ENCODE results near the gene AGAP1.

DNA sequence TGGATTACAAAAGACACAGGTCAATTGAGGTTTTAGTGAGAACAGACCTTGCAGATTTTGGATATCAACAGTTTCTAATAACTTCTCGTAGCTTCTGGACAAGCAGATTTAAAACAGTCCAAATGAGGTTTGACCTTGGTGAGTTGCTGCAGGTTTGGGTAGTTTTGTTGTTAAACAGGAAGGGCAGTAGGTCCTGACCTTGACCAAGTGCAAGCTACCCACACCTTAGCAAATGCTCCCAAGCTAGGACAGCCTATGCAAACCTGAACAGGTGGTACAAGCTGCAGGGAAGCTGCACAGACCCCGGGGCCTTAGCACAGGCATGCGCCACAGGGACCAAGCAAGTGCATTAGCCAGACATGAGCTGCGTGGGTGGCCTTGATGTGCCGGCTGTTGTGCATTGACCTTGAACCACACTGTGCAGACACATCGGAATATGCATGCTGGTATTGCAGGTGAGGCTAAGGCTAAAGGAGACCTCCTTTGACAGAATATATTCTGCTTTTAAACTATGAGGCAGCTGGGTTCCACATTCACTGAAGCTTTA lies 40.2 kb upstream of the AGAP1 start:
- no peak for TF ChIP-seq POLR2A (IDR thresholded peaks at IDR 0.05)
- TF ChIP-seq, protein P1, sequence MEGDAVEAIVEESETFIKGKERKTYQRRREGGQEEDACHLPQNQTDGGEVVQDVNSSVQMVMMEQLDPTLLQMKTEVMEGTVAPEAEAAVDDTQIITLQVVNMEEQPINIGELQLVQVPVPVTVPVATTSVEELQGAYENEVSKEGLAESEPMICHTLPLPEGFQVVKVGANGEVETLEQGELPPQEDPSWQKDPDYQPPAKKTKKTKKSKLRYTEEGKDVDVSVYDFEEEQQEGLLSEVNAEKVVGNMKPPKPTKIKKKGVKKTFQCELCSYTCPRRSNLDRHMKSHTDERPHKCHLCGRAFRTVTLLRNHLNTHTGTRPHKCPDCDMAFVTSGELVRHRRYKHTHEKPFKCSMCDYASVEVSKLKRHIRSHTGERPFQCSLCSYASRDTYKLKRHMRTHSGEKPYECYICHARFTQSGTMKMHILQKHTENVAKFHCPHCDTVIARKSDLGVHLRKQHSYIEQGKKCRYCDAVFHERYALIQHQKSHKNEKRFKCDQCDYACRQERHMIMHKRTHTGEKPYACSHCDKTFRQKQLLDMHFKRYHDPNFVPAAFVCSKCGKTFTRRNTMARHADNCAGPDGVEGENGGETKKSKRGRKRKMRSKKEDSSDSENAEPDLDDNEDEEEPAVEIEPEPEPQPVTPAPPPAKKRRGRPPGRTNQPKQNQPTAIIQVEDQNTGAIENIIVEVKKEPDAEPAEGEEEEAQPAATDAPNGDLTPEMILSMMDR (IDR thresholded peaks at IDR 0.05) = no peak

Data from vagina (tissue), 2 donors.